Mesendoderm (in vitro differentiated cells): ENCODE data around the gene METTL27.
"Not testable (repeated sequence)": the region's sequence is repeated elsewhere in the genome, so short reads cannot be mapped to it uniquely, and the experiment has no call there.

Experiments used
- DNase-seq: peaks from one replicate; pipeline ENCODE4 v3.0.0; 2013
- H2AK5ac ChIP-seq: 2 replicates; pipeline ENCODE4 v1.6.1; 2013; ENCODE audit warnings: low read length, inconsistent platforms
- H2BK120ac ChIP-seq: 2 replicates; pipeline ENCODE4 v1.6.1; 2013; ENCODE audit warnings: low read depth, mild to moderate bottlenecking, low read length, moderate library complexity, mixed read lengths
- H2BK15ac ChIP-seq: replicated peaks from 2 replicates; pipeline ENCODE4 v1.6.1; 2013; ENCODE audit warnings: low read depth, mild to moderate bottlenecking, moderate library complexity
- H2BK5ac ChIP-seq: 2 replicates; pipeline ENCODE4 v1.6.1; 2013; ENCODE audit warnings: low read length, inconsistent platforms
- H3K18ac ChIP-seq: 2 replicates; pipeline ENCODE4 v1.6.1; 2013; ENCODE audit warnings: mild to moderate bottlenecking, low read length, mixed read lengths
- H3K23ac ChIP-seq: one replicate; pipeline ENCODE4 v1.6.1; 2013; ENCODE audit warnings: low read length
- H3K27ac ChIP-seq: 2 replicates; pipeline ENCODE4 v1.5.1; 2013; ENCODE audit warnings: low read depth, mild to moderate bottlenecking, inconsistent platforms, low read length, moderate library complexity
- H3K27me3 ChIP-seq: 2 replicates; pipeline ENCODE4 v1.6.1; 2013; ENCODE audit warnings: low read length, control low read depth, mild to moderate bottlenecking, inconsistent platforms; ENCODE audit not compliant: insufficient read depth, poor library complexity
- H3K36me3 ChIP-seq: 2 replicates; pipeline ENCODE4 v1.6.1; 2013; ENCODE audit warnings: low read length, inconsistent platforms; ENCODE audit not compliant: control insufficient read depth, insufficient read depth
- H3K4ac ChIP-seq: one replicate; pipeline ENCODE4 v1.6.1; 2013; ENCODE audit warnings: low read depth, mild to moderate bottlenecking, low read length, moderate library complexity
- H3K4me1 ChIP-seq: 2 replicates; pipeline ENCODE4 v1.6.1; 2013; ENCODE audit warnings: low read depth, low read length, inconsistent platforms; ENCODE audit not compliant: control insufficient read depth
- H3K4me2 ChIP-seq: 2 replicates; pipeline ENCODE4 v1.6.1; 2013; ENCODE audit warnings: low read length
- H3K4me3 ChIP-seq: 2 replicates; pipeline ENCODE4 v1.5.1; 2013; ENCODE audit warnings: mild to moderate bottlenecking, low read length
- H3K56ac ChIP-seq: one replicate; pipeline ENCODE4 v1.6.1; 2013; ENCODE audit warnings: low read length
- H3K79me1 ChIP-seq: 2 replicates; pipeline ENCODE4 v1.6.1; 2013; ENCODE audit warnings: low read length, inconsistent platforms
- H3K79me2 ChIP-seq: 2 replicates; pipeline ENCODE4 v1.6.1; 2013; ENCODE audit warnings: mild to moderate bottlenecking, low read length; ENCODE audit not compliant: control insufficient read depth, insufficient read depth
- H3K9ac ChIP-seq: 2 replicates; pipeline ENCODE4 v1.6.1; 2013; ENCODE audit warnings: low read length, inconsistent platforms
- H4K5ac ChIP-seq: one replicate; pipeline ENCODE4 v1.6.1; 2013; ENCODE audit warnings: low read length
- H4K8ac ChIP-seq: one replicate; pipeline ENCODE4 v1.6.1; 2013; ENCODE audit warnings: low read depth, mild to moderate bottlenecking, control low read depth, low read length, moderate library complexity
- WGBS: extraction: QIAGEN DNeasy Blood & Tissue Kit; methylation state at CpG from one replicate; pipeline ENCODE4 v1.1.7; 2013; ENCODE audit warnings: low lambda C conversion rate, missing lambda C conversion rate; ENCODE audit not compliant: insufficient coverage; ENCODE audit errors: extremely low coverage; 5-methylcytosine and 5-hydroxymethylcytosine counted together

The METTL27 gene

GRCh38 chr7:73789051-73789450 lies 53.3 kb downstream of the METTL27 start:
- Histone ChIP-seq H4K8ac (no peak overlapping the region), H3K4me2 (no peak overlapping the region), H2BK5ac (no peak overlapping the region), H3K9ac (no peak overlapping the region), H3K18ac (no peak overlapping the region), H2BK120ac (no peak overlapping the region), H3K79me1 (no peaks in the 10 kb centered on the region), H3K56ac (no peak overlapping the region), H3K27me3 (no peaks in the 10 kb centered on the region), H4K5ac (no peak overlapping the region), H3K36me3 (no peaks in the 10 kb centered on the region), H3K4ac (no peak overlapping the region), H3K79me2 (no peaks in the 10 kb centered on the region), H3K23ac (no peak overlapping the region), H2AK5ac (no peak overlapping the region), H2BK15ac (no peak overlapping the region), H3K27ac (no peak overlapping the region), H3K4me1 (no peaks in the 10 kb centered on the region), H3K4me3 (no peak overlapping the region)
- DNase-seq = no peak
- WGBS = no CpG with 5 or more reads among the region's 4 CpGs

- H3K4me2 ChIP-seq, H3K27me3 ChIP-seq, H2BK120ac ChIP-seq, H3K18ac ChIP-seq, H3K56ac ChIP-seq, H3K27ac ChIP-seq, H2BK5ac ChIP-seq, H3K4me1 ChIP-seq, H3K36me3 ChIP-seq, H3K79me2 ChIP-seq, H3K79me1 ChIP-seq, H2BK15ac ChIP-seq, H3K23ac ChIP-seq, H3K4me3 ChIP-seq, H3K9ac ChIP-seq, H2AK5ac ChIP-seq, DNase-seq, H4K8ac ChIP-seq, H3K4ac ChIP-seq, H4K5ac ChIP-seq: not testable (repeated sequence)
- WGBS = no CpG with 5 or more reads among the region's 1 CpG
These were observed 54.6 kb downstream of the METTL27 start for GRCh38 chr7:73787786-73788048.

- Histone ChIP-seq H3K4ac (no peak overlapping the region), H4K5ac (no peak overlapping the region), H3K27me3 (no peaks in the 10 kb centered on the region), H3K4me1 (no peaks in the 10 kb centered on the region), H2BK120ac (no peak overlapping the region), H3K36me3 (no peaks in the 10 kb centered on the region), H2BK15ac (no peak overlapping the region), H2BK5ac (no peak overlapping the region), H3K27ac (no peak overlapping the region), H3K9ac (no peak overlapping the region), H3K18ac (no peak overlapping the region), H3K4me3 (no peak overlapping the region), H3K79me1 (no peaks in the 10 kb centered on the region), H3K56ac (no peak overlapping the region), H3K23ac (no peak overlapping the region), H3K79me2 (no peaks in the 10 kb centered on the region), H4K8ac (no peak overlapping the region), H2AK5ac (no peak overlapping the region), H3K4me2 (no peak overlapping the region)
- DNase-seq = no peak
- WGBS = no CpG with 5 or more reads among the region's 1 CpG
These were observed 55.7 kb downstream of the METTL27 start for GRCh38 chr7:73786588-73786987.
